ENCODE data around the gene GUK1. TPM values are rescaled to one million over a fixed set of nuclear protein-coding genes. Genes with fewer than 3 reads are reported as not detected.

Gene GUK1
- total RNA-seq (123 and 125 TPM in 2 replicates), polyA plus RNA-seq (356 and 499 TPM in 2 replicates), polyA minus RNA-seq (325 and 338 TPM in 2 replicates)
- 128 TPM for total RNA-seq (2013)

DNA sequence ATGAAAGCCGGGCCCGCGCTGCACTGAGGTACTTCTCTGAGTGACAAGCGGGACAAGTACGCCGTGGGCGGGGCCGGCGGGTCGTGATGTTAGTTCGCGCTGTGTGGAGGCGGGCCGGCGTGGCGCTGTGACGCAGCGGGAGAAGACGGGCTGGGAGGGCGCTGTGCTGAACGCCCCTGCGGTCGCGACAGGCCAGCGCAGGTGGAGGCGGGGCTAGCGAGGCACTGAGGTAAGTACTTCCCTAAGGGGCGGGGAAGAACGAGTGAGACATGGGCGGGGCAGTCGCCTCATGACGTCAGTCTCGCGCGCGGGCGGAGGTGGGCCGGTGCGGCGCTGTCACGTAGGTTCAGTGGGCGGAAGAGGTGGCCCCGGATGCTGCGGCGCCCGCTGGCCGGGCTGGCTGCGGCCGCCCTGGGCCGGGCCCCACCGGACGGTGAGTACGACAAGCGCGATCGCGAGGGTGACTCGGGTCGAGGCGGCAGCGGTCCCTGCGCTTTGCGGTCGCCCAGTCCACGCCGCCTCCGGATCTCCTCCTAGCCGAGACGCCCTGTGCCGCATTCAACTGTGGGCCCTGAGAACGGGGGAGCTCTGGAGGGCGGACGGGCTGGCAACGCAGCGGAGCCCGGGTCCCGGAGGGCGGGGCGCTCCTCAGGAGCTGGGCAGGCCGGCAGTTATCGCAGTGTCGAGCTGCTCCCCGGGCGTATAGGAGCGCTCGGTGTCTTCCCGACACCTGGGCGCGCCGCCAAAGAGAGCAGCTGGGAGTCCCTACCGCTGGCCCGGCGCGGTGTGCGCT, at the start of gene GUK1:
TSS of gene GUK1 (plus strand) at position 349 of the 793 bp plus-strand sequence. CDS start at position 373, 24 bp downstream.
- peak within 1 kb of the TSS; percentile 95 to 98 for H3K27ac ChIP-seq (ENCODE audit: low read length in 2 of 2)
- CTCF ChIA-PET: interaction anchor here (0.7 to 1.8 kb wide), 5 partner anchors 9 to 360 kb away, joined by 3 to 8 read pairs (median 6); partner anchors contain the start of gene IBA57
- TF ChIP-seq EZH2 (IDR thresholded peaks at IDR 0.05; ENCODE audit: borderline replicate concordance, insufficient read depth, low read depth, low read length, poor library complexity, severe bottlenecking): no peak
- TF ChIP-seq CTCF (IDR thresholded peaks at IDR 0.05): no peak
- peaks cover 50% of the 10 kb centered on the region for H3K79me2 ChIP-seq (ENCODE audit: control insufficient read depth, insufficient read depth, low read length)
- peak within 1 kb of the TSS; percentile 73 for H2AFZ ChIP-seq (ENCODE audit: insufficient read depth, low read depth, low read length, poor library complexity, severe bottlenecking)
- Mint-ChIP-seq H3K27me3 (no peaks in the 10 kb centered on the region), H3K4me1 (peaks cover 68% of the 10 kb centered on the region), H3K9me3 (ENCODE audit: insufficient read depth) (no peaks in the 10 kb centered on the region), H3K4me3 (peak within 1 kb of the TSS; percentile 96), H3K27ac (peak within 1 kb of the TSS; percentile 100)
- ATAC-seq (ENCODE audit: low read depth) (peak; percentile 91), DNase-seq (peak; percentile 100)
- POLR2A ChIA-PET: interaction anchor here (0.7 to 1.4 kb wide), 4 partner anchors 22 to 74 kb away, joined by 3 to 22 read pairs (median 4); partner anchors contain the start of genes ARF1 and IBA57
- H3K36me3 ChIP-seq (replicated peaks in 1 of 2; ENCODE audit: control extremely low read depth in 1 of 2, control insufficient read depth in 1 of 2, extremely low read depth in 1 of 2, insufficient read depth in 2 of 2, low read length in 1 of 2): peaks cover 0 to 10% of the 10 kb centered on the region in 2 experiments
- peak within 1 kb of the TSS; percentile 92 for H3K9ac ChIP-seq (ENCODE audit: low read length)
- H3K9me3 ChIP-seq (ENCODE audit: control extremely low read depth in 1 of 3, control insufficient read depth in 2 of 3, insufficient read depth in 1 of 3, low read length in 2 of 3): peaks cover 0 to 11% (median 0%) of the 10 kb centered on the region in 3 donors
- peaks cover 55 to 74% of the 10 kb centered on the region in 2 donors for H3K4me1 ChIP-seq (ENCODE audit: control insufficient read depth in 2 of 2, insufficient read depth in 2 of 2, low read length in 2 of 2)
- no peaks in the 10 kb centered on the region for H3K27me3 ChIP-seq (replicated peaks in 1 of 4; ENCODE audit: control extremely low read depth in 1 of 4, control insufficient read depth in 3 of 4, insufficient read depth in 4 of 4, low read length in 3 of 4)
- H3K4me2 ChIP-seq (replicated peaks; ENCODE audit: low read depth, low read length, poor library complexity, severe bottlenecking): peak within 1 kb of the TSS; percentile 98
- intact Hi-C loops (cut with micrococcal nuclease): loop anchor here (1.0 to 2.0 kb wide), 7 partner anchors 9 to 267 kb away; partner anchors contain the start of genes ARF1, C1orf35, IBA57 and MRPL55
- peak within 1 kb of the TSS; percentile 70 to 87 (median 82) for H3K4me3 ChIP-seq (ENCODE audit: control extremely low read depth in 1 of 5, extremely low read depth in 1 of 5, insufficient read depth in 1 of 5, low read depth in 2 of 5, low read length in 4 of 5)
- peaks cover 48% of the 10 kb centered on the region for H4K20me1 ChIP-seq (ENCODE audit: control insufficient read depth, insufficient read depth, low read length, poor library complexity, severe bottlenecking)
- WGBS (ENCODE audit: insufficient coverage): under 1% methylated on average over 95 of the region's 95 CpGs

All from B cell (primary cell).